ENCODE data around the gene ALAD. TPM values are rescaled to one million over a fixed set of nuclear protein-coding genes. Genes with fewer than 3 reads are reported as not detected.
"Not testable (repeated sequence)": the region's sequence is repeated elsewhere in the genome, so short reads cannot be mapped to it uniquely, and the experiment has no call there.

The ALAD gene
- total RNA-seq, 1 donor from 2014 or later: 55.2 TPM

DNA sequence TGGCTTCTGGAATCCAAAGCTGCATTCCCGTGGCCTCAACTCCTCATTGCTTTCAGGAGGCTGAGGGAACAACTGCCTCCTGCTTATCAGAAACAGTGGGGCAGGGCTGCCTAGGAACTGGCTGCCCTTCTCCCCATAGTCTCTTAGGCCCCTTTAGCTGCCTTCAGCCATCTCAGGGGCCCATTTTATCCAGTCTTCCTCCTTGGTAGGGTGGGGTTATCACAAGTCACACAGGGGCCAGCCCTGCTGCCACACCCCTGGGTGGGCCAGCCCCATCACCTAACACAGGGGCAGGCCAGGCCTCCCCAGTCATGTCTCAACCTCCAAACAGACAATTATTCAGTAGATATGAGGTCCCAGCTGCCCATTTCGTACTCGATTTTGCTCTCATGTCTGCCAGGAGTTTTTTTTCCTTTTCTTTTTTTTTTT is 3.9 kb downstream of the ALAD start:
- ATAC-seq: no peak

DNA sequence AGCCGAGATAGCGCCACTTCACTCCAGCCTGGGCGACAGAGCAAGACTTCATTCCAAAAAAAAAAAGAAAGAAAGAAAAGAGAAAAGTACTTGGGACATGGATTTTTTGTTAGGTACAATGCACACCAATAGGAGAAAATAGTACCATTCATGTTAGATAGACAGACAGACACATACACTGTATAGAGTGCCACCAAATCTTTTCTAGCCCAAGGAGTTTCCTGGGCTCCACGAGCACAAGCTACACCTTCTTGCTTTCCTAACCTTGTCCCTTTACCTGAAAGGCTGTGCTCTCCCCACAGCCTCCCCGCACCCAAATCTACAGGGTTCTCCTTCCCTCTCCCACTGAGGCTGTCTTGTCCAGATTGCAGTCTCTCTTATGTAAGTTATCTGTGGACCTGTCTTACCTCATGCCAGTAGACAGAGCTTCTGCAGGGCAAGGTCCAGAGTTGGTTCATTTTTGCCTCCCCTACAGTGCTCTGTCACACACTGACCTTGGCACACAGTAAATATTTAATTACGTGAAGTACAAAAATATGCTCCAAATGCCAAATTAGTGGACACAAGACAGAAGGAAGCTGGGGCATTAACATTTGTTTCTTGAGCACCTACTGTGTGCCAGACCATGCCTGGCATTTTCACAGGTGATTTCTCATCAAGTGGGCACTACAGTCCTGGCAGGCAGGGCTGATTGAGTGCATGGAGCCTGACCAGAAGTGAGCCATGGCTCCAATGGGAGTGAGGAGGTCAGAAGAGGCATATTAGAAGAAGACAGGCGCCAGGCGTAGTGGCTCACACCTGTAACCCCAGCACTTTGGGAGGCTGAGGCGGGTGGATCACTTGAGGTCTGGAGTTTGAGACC is 5.9 kb downstream of the ALAD start:
- ATAC-seq: no peak

DNA sequence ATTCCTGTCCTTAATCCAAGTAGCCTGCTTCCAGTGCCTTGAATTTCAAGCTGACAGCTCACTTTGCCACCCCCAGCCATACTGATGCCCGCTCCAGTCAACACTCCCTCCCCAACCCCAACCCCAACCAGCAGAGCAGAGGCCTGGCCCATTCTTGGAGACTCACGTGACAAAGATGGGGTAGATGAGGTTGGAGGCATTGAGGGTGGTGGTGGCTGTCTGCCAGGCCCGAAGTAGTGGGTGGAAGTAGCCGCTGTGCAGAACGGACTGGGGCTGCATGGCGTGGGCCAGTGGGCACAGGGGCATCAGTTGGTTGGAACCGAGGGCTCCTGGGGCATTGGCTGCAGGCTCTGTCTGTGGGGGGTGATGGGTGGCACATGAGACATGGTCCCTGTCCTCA is 7.8 kb downstream of the ALAD start:
- ATAC-seq: no peak

DNA sequence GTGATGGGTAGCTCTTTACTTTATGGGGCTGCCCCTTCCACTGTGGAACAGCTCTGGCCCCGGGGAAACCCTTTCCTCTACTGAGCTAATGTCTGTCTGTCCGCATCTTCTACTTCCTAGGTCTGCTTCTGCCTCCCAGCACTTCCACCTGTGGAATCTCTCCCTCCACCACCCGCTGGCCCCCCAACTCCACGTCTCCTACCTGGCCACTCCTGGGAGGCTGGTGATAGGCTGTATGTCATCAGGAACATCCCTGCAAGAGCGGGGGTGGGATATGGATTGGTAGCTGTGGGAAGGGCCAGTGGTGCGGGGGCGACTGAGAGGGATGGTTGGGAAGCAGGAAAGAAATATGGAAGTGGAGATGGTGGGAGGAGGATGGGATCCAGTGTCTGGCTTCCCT is 9.2 kb downstream of the ALAD start:
- ATAC-seq: no peak

GRCh38 chr9:113390192-113390960 is 10.7 kb downstream of the ALAD start:
- no peak for ATAC-seq

DNA sequence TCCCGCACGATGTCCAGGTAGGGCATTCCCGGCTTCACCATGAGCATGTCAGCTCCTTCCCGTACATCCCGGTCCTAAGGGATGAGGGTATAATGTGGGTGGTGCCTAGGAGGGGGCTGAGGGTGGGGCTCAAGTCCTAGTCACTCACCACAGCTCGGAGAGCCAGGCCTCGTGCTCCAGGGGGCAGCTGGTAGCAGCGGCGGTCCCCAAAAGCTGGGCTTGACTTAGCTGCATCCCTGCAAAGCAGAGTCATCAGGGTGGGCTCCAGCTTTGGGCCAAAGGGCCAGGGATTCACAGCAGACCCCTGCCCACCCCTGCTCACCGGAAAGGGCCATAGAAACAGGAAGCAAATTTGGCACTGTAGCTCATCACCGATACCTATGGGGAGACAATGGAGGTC is 11.6 kb downstream of the ALAD start:
- ATAC-seq: no peak

DNA sequence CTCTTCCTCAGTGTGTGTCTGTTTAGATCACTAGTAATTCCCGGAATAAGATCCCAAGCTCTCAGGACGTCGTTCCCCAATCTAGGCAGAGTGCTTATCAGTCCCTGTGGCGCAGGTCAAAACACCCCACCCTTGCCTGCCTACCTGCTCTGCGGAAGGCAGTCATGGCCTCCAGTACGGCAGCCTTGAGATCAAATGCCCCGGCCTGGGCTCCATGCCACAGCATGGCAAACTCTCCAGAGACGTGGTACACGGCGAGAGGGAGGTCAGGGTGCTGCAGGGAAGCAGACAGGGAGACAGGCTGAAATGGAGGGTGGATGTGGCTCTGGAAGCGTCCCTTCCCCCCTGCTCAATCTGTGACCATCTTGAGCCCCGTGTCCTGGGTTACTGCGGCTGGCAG is 12.3 kb downstream of the ALAD start:
- no peak for ATAC-seq

- no peak for ATAC-seq
Observed at GRCh38 chr9:113387560-113388230, 13.4 kb downstream of the ALAD start.

DNA sequence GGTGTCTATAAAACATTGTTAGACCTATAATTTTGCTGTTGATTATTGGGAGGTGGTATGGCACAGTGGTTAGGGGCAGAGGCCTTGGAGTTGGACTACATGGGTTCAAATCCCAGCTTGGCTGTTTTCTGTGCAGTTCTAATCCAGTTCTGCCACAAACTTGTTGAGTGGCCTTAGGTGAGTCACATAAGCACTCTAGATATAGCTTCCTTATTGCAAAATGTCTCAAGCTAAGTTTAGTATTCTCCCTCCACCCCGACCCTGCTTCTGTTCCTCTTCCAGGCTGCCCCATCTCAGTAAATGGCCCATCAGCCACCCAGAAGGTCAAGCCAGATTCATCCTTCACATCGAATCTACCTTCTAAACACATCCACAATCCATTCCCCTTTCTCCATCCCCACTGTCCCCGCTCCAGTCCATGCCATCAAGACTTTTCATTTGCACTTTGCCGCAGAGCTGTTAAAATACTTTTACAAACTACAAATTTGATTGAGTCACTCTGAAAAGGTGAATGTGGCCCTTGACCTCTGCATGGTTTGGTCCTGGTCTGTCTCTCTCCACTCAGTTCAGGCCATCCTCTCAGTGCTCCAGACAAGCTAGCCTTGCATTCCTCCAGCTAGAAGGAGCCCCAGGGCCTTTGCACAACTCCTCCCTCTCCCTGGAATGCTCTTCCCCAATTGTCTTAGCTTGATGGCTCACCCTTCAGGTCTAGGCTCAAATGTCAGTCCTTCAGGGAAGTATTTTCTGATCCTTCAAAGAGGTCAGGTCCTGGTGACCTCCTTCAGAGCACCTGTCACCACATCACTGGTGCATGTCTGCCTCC is 14.3 kb downstream of the ALAD start:
- ATAC-seq: peak; percentile 49

GRCh38 chr9:113381909-113382411 is 19.1 kb downstream of the ALAD start:
- ATAC-seq: peak; percentile 74

- peak; percentile 1 for ATAC-seq
Observed at GRCh38 chr9:113381441-113381840, 19.6 kb downstream of the ALAD start.

DNA sequence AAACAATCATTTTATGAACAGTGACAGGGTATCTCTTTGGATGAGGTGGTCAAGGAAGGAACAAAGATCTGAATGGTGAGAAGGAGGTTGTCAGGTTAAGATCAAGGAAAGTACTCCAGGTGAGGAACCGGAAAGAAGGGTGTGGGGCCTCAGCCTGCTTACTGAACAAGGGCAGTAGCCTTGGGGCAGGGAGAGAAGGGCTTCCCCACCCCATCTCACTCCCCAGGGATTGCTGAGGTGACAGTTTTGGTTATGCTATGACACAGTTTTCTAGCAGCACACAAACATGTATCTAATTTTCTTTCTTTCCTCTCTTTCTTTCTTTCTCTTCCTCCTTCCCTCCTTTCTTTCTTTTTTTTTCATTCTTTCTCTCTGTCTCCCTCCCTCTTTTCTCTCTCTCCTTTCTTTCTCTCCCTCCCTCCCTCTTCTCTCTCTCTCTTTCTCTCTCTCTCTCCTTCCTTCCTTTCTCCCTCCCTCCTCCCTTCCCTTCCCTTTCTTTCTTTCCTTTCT is 20.2 kb downstream of the ALAD start:
- ATAC-seq: peak; percentile 74

- ATAC-seq: not testable (repeated sequence)
Observed at GRCh38 chr9:113379829-113380210, 21.3 kb downstream of the ALAD start.

DNA sequence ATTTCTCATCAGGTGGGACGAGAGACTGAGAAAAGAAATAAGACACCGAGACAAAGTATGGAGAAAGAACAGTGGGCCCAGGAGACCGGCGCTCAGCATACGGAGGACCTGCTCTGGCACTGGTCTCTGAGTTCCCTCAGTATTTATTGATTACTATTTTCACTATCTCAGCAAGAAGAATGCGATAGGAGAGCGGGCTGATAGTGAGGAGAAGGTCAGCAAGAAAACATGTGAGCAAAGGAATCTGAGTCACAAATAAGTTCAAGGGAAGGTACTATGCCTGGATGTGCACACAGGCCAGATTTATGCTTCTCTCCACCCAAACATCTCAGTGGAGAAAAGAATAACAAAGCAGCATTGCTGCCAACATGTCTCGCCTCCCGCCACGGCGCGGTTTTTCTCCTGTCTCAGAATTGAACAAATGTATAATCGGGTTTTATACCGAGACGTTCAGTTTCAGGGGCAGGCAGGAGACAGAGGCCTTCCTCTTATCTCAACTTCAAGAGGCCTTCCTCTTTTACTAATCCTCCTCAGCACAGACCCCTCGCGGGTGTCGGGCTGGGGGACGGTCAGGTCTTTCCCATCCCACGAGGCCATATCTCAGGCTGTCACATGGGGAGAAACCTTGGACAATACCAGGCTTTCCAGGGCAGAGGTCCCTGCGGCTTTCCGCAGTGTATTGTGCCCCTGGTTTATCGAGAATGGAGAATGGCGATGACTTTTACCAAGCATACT is 21.8 kb downstream of the ALAD start:
- ATAC-seq: not testable (repeated sequence)

DNA sequence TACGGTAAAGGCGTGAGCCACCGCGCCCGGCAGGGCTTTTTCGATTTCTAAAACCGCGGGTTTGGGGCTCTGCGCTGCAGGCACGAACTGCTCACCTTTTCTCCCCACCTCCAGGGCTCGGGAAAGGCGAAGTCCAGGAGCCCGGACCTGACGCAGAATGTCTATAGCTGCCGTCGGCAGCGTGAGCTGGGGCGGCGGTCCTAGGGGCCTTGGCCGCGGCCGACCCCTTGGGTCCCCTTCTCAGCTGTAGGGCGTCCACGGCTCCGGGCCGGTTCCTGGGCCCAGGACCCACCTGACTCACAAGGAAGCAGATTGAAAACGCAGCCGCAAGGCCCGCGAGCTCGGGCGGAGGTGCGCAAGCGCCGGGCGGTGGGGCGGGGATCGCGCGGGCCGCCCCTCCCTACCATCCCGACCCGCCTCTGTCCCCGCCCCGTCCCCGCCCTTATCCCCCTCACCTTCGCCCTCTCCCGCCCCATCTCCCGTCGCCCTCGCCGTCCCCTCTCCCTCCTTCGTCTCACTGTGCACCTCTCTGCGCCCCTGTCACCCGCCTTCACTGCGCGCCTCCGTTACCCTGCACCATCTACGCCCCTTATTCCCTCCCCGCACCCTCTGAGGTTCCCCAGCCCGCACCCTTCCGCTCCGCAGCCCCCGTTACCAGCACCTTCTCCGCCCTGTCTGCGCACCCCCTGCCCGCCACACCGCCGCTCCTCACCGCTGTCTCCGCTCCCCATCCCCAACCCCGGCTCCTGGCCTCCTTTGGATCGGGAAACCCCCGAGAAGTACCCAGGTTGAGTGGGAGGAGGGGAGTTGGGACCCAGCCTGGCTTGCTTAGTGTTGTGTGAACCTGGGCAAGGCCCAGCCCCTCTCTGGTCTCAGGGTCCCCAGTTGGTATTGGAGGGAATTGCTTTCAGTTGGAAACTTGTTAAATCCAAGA is 24.2 kb downstream of the ALAD start, which contains the start of gene HDHD3:
Gene HDHD3 (minus strand): TSS at position 353 of the 934 bp plus-strand sequence. CDS start 2,632 bp downstream, outside the sequence.
- ATAC-seq: peak; percentile 81

- ATAC-seq: peak; percentile 32
Observed at GRCh38 chr9:113375057-113376023, 25.7 kb downstream of the ALAD start.

GRCh38 chr9:113373676-113374392 is 27.2 kb downstream of the ALAD start:
- ATAC-seq: no peak

DNA sequence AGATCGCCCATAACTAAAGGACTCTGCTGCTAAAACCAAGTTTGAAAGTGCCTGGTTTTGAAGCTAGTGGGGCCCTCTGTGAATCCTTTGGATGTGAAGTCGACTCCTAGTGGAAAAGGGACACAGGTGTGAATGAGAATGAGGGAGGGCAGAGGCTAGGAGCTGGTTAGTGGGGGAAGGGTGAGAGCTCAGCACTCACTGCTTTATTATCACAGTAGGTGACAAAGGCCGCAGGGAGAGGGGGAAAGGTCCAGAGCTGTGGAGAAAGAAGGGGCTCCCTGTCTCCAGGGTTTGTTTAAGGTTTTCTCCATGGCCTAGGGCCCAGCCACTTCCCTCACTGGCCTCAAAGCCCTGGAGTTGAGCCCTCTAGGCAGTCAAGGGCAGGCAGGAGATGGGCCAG is 27.8 kb downstream of the ALAD start:
- no peak for ATAC-seq
